Activated CD4-positive, alpha-beta T cell treated with anti-CD3 and anti-CD28 coated beads, Interleukin-2, amount 50 U/mL, for 1 hour (primary cell): ENCODE data around the gene SLC22A13.
"Not testable (repeated sequence)": the region's sequence is repeated elsewhere in the genome, so short reads cannot be mapped to it uniquely, and the experiment has no call there.

Experiments used
- DNase-seq: peaks from one replicate; pipeline ENCODE4 v3.0.0-alpha.2; 2020

SLC22A13 gene, protein sequence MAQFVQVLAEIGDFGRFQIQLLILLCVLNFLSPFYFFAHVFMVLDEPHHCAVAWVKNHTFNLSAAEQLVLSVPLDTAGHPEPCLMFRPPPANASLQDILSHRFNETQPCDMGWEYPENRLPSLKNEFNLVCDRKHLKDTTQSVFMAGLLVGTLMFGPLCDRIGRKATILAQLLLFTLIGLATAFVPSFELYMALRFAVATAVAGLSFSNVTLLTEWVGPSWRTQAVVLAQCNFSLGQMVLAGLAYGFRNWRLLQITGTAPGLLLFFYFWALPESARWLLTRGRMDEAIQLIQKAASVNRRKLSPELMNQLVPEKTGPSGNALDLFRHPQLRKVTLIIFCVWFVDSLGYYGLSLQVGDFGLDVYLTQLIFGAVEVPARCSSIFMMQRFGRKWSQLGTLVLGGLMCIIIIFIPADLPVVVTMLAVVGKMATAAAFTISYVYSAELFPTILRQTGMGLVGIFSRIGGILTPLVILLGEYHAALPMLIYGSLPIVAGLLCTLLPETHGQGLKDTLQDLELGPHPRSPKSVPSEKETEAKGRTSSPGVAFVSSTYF

DNA sequence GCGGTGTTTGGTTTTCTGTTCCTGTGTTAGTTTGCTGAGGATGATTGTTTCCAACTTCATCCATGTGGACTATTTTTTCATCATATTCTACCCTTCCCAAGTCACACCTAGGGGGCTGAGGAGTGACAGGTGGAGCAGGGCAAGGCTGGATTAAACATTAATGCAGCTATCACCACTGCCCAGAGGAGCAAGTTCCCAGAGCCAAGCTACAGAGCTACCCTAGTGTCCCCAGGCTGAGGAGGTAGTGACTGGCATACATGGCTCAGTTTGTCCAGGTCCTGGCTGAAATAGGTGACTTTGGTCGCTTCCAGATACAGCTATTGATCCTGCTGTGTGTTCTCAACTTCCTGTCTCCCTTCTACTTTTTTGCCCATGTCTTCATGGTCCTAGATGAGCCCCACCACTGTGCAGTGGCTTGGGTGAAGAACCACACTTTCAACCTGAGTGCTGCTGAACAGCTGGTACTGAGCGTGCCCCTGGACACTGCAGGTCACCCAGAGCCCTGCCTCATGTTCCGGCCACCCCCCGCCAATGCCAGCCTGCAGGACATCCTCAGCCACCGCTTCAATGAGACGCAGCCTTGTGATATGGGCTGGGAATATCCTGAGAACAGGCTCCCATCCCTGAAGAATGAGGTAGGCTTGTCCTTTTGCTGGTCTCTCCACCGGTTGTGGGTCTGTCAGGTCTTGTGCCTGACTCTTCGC lies at the start of gene SLC22A13:
TSS of gene SLC22A13 (plus strand) at position 209 of the 704 bp plus-strand sequence. CDS start at position 258, 49 bp downstream.
- DNase-seq = no peak

DNA sequence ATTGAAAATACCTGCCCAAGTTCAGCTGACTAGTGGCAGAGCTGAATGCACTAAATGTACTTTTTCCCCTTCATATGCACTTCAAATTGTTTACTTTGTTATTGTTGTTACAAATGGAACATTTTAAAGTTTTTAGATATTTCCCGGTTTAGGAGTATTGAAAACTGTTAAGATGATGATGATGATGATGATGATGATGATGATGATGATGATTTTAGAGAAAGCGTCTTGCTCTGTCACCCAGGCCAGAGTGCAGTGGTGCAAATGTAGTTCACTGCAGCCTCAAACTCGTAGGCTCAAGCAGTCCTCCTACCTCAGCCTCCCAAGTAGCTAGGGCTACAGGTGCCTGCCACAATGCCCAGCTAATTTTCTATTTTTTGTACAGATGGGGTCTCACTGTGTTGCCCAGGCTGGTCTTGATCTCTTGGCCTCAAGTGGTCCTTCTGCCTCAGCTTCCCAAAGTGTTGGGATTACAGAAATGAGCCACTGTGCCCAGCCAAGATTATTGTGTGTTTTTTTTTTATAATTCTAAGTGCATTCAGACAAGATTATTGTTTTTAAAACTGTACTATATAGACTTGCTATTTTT lies 45.9 kb upstream of the SLC22A13 start:
- DNase-seq = no peak

DNA sequence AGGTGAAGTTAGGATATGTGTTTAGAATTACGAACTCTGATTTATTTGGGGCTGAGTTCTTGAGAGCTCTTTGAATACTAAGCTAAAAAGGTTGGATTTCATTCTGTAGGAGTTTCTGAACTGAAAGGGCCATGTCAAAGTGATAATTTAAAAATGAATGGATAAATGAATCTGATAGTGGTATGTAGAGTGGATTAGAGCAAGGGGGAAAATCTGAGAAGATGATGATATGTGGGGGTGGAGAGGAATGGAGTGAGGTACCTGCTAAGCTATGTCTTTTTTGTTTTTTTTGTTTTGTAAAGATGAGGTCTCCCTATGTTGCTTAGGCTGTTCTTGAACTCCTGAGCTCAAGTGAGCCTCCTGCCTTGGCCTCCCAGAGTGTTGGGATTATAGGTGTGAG lies 44.6 kb upstream of the SLC22A13 start:
- DNase-seq = no peak

DNA sequence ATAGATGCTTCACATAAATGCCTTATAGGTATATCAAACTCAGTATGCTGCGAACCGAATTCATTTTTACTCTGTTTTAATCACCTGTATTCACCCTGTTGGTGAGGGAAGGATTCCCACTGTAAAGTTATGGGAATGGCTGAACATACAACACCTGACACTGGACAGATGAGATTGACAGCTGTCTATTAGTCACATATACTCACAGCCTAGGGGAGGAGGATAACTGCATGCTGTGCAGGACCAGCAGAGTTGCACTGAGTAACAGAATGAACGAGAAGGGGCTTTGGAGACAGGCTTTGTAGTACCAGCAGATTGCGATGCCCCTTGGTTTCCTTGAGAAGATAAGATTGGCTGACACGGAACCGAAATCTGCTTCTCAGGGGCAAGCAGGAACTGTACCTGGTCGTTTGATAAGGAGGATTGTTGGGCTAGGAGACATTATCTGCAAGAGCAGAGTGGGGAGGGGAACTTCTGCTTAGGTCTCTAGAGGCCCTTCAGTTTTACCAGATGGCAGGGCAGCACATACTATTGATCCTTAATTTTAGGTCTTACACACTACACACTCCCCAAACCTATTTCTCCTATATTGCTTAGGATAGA lies 43.5 kb upstream of the SLC22A13 start:
- no peak for DNase-seq

DNA sequence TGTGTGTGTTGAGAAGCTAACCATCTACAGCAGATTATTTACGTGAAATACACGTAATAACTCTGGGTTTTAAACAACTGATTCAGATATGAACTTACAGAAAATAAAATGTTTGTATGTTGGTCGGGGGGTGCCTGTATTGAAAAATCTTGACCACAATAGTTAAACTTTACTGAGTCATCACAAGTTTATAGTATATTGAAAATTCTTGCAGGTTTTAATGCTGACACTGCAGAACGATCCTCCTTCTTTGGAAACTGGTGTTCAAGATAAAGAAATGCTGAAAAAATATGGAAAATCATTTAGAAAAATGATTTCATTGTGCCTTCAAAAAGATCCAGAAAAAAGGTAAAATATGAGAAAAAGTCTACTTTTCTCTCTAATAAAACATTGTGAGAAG lies 41.3 kb upstream of the SLC22A13 start:
- no peak for DNase-seq

DNA sequence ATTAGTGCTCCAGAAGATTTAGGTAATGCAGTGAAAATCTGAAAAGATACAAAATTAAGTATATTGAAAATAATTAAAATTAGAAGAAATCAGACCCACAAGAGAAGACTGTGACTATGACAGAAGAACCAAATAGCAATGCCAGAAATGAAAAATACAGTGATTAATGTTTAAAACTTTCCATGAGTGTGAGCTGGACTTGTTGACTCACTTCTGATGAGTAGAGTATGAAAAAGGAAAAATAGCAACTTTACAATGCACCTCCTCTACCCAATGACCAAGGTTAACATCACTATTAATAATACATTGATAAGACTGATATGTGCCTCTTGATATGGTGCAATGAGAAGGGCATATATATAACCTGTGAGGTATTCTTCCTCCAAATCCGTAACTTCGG lies 39.3 kb upstream of the SLC22A13 start:
- DNase-seq = no peak

DNA sequence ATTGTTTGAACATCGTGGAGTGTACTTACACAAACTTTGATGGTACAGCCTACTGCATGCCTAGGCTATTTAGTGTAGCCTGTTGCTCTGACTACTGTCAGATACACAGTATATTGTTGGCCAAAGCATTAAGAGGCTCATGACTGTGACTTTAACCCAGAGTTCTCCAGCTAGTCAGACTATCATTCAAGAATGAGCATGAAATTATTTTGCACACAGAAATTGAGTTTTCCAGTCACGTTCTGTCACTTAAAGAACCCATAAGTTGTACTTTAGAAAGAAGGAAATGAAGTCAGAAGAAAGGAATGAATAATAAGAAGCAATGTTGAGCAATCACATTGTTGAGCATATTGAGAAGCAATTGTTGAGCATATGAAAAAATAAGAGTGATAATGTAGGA lies 37.6 kb upstream of the SLC22A13 start:
- DNase-seq = no peak

DNA sequence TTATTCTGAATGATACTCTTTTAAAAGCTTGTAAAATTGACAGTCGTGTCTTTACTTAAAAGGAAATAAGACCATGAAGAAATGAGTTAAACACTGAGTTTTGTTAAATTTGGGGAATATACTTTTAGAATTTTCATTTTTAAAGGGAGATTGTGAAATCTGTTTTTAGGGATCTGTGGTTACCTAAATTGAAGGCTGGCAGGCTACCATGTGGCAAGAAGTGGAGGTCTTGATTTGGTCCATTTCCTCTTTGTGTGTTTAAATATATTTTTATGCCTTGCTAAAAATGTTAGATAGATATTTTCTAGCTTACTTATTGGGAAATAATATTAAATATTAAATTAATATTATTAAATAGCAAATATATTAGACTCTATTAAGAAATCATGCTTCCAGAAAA lies 36.6 kb upstream of the SLC22A13 start:
- DNase-seq = no peak

DNA sequence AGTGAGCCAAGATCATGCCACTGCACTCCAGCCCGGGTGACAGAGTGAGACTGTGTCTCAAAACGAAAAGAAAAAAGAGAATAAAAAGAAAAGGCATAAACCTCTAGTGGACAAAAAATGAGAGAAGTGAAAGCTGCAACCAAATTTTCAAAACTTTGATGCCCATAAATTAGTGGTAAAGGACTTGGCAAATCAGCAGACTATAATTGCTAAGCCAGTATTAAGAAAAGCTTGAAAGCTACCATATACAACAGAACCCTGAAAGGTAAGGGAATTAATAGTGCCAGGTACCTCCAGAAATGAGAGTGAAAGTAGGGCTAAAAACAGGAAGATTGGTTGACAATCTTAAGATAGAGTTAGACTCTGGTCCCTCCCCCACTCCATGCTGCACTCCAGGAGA lies 32.9 kb upstream of the SLC22A13 start:
- no peak for DNase-seq

DNA sequence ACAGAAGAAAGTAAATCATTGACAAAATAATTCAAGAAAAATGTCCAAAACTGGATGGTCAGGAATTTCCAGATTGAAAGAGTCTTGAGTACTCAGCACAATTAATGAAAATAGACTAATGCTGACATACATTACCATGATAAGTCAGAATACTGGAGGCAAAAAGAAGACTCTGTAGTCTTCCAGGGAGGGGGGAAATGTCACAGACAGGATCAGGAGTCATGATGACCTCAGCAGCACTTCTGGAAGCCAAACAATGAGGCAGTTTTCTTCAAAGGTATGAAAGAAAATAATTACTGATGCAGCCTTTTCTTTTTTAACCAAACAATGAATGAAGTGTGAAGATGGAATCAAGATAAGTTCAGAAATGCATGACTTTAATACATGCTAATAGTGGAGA lies 30.1 kb upstream of the SLC22A13 start:
- DNase-seq = no peak

DNA sequence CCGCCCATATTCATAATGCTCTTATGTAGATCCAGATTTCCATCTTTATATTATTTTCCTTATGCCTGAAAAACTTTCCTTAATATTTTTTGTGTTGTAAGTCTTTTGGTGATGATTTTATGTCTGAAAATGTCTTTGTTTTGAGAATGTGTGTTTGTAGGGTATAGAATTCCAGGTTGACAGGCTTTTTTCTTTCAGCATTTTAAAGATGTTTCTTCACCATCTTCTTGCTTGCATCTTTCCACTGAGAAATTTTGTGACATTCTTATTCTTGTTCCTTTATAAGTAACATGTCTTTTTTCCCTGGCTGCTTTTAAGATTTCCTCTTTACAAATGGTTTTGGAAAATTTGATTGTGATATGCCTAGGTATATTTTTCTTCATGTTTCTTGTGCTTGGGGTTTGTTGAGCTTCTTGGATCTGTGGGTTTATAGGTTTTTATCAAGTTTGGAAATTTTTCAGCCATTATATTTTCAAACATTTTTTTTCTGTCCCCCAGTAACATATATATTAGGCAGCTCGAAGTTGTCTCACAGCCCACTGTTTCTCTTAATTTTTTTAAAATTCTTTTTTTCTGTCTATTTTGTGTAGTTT lies 27.1 kb upstream of the SLC22A13 start:
- no peak for DNase-seq

DNA sequence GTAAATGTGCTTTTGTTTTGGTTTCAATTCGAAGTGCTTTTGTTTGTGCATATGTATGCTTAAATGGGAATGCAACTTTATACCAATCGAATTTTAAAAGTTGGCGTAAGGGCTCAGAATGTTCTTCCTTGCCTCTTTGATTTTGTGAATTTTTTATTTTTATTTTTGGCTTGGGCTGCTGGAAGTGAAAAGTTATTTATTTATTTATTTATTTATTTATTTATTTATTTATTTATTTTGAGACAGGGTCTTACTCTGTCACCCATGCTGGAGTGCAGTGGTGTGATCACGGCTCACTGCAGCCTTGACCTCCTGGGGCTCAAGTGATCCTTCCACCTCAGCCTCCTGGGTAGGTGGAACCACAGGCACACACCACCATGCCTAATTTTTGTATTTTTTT lies 22.8 kb upstream of the SLC22A13 start:
- DNase-seq = not testable (repeated sequence)

DNA sequence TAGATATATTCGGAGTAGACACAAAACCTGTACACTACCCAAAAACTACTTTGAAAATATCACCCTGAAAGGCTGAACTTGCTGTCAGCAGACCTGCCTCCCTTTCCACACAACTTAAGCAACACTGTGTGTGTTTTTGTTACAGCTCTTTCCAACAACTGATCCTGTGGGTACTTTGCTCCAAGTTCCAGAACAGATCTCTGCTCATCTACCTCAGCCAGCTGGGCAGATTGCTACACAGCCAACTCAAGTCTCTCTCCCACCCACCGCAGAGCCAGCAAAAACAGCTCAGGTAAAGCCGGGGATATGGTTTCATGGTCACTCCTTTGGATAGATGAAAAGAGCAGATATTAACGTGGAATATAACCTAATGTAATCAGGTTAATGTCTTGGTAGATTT lies 19.7 kb upstream of the SLC22A13 start:
- DNase-seq = no peak

DNA sequence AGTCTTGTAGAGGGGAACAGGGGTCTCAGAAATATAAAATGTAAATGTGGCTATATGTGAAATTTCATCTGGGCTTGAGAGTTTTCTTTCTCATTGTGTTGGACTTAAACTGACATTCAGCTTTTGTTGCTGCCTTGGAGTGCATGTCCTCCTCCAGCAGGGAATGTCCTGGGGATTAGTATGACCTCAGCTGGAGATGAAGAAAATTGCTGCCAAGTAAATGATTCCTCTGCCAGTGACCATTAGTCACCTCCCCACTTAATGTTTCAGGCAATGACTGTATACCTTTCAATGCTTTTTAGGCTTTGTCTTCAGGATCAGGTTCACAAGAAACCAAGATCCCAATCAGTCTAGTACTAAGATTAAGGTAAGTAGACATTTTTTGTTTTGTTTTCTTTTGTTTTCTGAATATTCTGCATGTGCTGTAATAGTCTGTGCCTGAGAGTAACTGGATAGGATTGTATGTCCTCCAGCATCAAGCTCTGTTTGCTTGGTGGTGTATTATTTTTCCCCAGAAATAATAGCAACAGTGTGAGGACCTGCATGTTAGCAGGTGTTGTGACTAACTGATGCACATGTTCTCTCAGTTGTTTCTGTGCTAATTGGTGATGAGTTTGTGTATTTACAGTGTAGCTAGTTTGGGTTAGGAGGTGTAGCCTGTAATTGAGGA lies 18.1 kb upstream of the SLC22A13 start:
- DNase-seq = no peak

DNA sequence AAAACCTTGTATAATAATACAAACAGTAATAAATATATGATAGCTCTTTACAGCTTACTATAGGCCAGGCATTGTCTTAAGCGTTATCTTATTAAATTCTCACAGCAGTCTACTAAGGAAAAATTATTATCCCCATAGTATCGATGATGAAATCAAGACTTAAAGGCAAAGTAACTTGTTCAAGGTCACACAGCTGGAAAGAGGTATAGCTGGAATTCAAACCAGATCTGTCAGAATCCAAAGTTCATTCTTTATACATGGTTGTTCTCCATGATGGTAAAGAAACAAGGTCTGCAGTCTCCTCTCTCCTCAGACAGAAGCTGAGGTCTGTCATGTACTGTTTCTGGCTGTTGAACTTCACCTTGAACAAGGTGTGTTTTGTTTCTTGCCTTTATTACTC lies 15.4 kb upstream of the SLC22A13 start:
- no peak for DNase-seq

DNA sequence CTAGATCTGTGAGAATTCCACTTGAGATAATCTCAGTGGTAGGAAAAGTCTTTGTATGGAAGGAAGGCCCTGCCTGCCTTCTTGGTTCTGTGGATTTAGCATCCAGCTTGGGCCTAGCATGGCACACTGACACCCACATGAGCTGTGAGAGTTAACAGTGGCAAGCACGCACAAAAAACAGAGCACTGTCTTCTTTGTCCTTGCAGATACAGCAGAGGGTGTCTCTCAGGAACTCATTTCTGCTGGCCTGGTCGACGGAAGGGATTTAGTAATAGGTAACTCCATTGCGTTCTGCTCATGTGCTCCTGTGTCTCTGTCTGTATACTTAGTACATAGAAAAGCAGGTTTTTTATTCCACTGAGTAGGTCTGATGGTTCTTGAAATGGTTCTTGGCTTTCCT lies 14.4 kb upstream of the SLC22A13 start:
- no peak for DNase-seq

DNA sequence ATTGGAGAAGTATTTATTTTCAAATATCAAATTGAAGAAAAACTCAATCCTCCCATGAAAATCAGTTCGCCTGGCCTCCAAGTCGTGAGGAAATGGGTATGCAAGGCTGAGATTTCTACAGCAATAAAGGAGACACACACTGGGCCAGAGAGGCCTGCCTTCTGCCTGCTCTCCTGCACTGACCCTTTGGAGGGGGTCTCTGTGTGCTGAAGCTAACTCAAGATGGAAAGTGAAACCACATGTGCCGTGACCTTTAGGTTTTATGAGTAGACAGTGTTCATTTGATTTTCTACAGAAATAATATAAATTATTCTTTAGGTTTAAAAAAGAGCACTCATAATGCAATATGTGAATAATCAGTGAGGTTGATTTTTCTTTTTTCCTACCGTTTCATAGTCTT lies 11.9 kb upstream of the SLC22A13 start:
- no peak for DNase-seq

DNA sequence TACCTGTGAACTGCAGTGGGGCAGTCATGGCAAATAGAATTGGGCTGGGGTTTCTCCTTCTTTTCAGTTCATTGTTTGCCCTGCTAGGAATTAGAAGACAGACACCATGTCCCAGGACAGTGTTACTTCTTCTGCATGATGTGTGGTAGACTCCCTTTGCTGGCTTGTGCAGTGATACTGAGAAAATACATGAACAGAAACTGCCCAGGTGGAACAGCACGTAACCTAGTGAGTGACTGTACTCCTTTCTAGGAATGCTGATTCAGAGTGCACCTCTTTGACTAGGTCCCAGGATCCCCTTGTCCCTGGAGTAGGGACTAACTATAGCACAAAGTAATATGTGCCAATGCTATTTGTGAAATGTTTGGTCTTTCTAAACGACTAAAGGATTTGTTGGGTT lies 10.7 kb upstream of the SLC22A13 start:
- DNase-seq = no peak

DNA sequence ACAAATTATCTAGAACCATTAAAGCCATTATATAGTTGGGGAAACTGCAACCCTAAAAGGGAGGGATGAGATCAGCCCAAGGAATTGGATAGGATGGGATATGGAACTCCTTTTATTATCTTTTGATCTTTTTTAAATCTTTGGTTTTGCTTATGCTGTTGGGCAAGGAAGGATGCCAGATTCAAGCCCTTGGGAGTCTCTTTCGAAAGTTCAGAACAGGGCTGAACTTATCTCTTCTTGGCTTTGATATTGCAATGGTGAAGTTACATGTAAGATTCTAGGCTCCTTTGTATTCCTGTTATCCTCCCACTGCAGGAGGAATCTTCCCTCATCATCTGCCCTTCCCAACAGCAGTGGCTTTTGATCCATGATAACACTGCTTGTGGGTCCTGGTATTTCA lies 10.0 kb upstream of the SLC22A13 start:
- no peak for DNase-seq

DNA sequence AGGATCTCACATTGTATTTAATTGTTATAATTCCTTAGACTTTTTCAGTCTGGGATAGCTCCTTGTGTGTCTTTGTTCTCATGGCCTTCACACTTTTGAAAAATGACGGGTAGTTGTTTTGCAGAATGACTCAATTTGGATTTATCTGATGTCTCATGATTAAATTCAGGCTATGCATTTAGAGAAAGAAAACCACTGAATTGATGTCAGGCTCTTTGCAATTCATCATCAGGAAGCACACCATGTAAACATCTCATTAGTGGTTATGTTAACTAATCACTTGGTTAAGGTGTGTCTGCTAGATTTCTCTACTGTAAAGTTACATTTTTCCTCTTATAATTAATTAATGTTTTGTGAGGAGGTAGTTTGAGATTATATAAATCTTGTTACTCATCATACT lies 8.0 kb upstream of the SLC22A13 start:
- no peak for DNase-seq

DNA sequence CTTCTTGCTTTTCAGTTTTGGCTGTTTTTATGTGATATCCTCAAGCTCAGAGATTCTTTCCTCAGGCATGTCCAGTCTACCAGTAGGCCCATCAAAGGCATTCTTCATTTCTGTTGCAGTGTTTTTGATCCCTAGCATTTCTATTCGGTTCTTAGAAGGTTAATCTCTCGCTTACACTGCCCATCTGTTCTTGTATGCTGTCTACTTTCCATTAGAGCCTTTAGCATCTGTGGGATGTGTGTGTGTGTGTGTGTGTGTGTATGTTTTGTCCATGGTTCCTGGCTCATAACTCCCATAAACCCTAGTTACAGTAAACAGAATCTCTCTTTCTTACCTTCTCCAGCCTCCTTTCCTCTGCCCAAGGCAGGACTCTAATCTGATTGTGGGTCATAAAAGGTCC lies 5.1 kb upstream of the SLC22A13 start:
- no peak for DNase-seq

DNA sequence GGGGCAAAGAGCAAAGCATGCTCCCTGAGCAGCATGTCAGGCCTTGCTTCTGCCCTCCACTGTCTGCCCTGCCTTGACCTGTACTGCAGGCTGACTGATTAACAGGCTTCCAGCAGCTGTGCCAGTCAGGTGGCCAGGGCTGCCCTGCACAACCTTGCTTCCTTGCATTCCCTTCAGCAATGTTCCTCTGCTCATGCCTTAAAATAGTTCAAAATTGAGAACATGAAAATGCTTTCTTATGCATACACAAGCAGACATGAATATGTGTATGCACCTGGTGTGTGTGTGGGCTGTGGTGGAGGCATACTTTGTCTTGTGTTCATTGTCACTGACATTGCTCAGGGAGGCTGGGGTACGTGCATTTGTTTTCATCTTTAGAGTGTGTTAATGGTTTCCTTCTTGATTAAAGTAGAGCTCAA lies 1.2 kb upstream of the SLC22A13 start:
- DNase-seq = no peak
